NCI-H82 treated with DMSO at 0.1 percent for 48 hours (cell line): Measurements from ENCODE around the gene CACNG7.
"Not testable (repeated sequence)": the region's sequence is repeated elsewhere in the genome, so short reads cannot be mapped to it uniquely, and the experiment has no call there.

ENCODE experiments used
- DNase-seq: peaks from one replicate; lab custom pipeline; 2025; ENCODE audit not compliant: unreplicated experiment; lab: John Stamatoyannopoulos, UW

Gene CACNG7

DNA sequence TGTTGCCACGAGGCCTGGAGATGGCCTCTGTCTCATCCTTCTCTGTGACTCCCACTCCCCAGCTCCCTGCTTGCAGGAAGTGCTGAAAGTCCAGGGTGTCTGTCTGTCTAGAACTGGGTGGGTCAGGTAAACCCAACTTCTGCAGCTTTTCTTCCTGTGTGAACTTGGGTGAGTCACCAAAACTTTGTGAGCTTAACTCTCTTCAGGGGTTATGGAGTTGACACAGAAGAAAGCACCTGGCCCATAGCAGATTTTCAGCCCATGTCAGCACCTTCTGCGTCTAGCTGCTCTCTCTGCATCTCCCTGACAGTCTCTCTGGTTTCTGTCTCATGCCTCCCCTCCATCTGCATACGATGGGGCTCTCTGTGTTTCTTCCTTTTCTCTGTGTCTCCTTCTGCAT lies 4.2 kb upstream of the CACNG7 start:
- no peak for DNase-seq

DNA sequence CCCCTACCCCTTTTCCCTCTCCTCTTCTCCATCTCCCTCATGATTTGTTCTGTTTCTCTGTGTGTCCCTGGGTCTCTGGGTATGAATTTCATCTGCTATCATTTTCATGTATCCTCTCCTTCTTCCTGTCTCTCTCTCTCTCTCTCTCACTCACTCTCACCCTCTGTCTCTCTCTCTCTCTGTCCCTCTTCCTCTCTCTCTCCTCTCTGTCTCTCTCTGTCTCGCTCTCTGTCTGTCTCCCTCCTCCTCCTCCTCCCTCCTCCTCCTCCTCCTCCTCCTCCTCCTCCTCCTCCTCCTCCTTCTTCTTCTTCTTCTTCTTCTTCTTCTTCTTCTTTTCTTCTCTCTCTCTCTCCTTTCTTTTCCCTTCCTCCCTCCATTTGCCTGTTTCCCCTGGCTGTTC lies 3.3 kb upstream of the CACNG7 start:
- DNase-seq, result no peak

DNA sequence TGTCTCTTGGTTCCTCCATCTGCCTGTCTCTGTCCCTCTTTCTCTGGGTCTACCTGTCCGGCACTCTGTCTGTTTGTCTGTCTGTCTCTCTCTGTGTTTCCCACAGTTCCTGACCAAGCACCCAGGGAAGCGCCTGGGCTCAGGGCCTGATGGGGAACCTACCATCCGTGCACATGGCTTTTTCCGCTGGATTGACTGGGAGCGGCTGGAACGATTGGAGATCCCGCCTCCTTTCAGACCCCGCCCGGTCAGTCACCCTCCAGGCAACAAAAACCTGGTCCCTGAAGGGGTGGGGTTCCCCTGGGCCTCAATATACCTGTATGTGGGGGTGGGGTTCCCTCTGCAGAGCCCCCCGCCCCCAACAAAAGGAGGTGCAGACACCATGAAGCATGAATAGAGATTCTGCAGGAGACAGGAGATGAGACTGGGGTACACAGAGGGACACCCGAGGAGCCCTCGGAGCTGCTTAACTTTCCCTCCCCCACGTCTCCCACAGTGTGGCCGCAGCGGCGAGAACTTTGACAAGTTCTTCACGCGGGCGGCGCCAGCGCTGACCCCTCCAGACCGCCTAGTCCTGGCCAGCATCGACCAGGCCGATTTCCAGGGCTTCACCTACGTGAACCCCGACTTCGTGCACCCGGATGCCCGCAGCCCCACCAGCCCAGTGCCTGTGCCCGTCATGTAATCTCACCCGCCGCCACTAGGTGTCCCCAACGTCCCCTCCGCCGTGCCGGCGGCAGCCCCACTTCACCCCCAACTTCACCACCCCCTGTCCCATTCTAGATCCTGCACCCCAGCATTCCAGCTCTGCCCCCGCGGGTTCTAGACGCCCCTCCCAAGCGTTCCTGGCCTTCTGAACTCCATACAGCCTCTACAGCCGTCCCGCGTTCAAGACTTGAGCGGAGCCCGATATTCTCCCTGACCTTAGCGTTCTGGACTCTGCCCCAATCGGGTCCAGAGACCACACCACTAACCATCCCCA lies 2.6 kb upstream of the CACNG7 start:
- DNase-seq, result no peak

DNA sequence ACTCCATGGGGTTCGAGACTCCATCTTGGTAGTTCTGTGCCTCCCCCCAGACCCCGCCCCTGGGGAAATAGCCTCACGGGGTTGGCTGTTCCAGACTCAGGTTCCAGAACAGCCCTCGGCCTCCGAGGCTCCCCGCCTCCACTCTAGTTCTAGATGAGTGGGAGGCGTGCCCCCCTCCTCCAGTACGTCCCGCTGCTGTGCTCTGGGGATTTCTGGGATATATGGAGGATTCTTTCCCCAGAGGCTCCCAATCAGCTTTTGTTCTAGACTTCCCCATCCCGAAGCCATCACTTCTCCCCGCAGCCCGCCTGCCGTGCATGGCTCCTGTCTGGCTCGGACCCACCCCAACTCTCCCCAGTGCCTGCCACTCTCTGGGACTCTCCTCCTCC lies 1.9 kb upstream of the CACNG7 start:
- no peak for DNase-seq

DNA sequence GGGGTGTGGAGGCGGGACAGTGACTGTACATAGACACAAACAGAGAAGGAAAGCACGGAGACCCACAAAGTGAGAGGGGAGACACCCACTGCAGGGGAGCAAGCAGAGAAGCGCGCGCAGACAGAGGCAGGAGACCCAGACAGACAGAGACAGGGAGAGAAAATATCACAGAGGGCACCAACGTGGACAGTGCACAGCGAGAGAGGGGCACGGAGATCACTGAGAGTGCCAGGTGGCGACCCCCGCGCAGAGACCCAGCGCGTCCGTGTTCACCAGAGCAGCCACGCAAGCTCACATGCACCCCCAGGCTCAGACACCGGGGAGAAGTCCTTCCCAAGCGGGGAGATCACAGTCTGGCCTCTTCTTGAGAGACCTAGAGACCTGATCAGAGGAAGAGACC lies 1.4 kb upstream of the CACNG7 start:
- DNase-seq, result no peak

DNA sequence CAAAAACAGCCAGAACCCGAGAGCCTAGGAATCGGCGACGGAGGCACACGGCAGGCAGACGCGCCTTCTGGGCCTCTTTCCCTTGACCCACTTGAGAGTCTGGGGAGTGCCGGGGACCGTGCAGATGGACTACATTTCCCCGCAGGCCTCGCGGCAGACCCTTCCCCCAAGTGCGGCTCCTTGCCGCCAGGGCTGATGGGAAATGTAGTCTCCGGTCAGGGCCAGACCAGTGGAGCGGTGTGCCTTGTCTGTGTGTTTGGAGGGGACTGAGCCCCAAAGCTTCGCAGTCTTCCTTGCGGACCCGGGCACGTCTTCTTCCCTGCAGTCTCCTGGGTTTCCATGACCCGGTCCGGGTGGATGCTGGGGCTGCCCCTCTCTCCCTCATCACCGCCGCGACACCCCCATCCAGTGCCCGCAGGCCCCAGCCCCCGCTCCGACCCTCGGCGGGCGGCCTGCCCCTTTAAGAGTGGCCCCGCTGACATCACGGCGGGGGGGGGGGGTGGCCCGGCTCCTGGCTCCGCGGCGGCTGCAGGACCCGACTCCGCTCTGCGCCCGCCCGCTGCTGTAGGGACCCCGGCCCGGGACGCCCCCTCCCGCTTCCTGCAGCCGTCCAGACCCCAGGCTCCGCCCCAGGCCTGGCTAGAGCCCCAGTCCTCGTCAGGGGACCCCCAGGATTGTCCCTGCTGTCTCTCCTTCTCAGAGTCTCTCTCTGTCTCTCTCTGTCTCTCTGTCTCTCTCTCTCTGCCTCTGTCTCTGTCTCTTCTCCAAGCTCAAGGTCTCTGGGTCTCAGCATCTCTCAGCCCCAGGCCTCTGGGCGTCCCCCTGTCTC lies 758 bp upstream of the CACNG7 start:
- peak; percentile 5 for DNase-seq

DNA sequence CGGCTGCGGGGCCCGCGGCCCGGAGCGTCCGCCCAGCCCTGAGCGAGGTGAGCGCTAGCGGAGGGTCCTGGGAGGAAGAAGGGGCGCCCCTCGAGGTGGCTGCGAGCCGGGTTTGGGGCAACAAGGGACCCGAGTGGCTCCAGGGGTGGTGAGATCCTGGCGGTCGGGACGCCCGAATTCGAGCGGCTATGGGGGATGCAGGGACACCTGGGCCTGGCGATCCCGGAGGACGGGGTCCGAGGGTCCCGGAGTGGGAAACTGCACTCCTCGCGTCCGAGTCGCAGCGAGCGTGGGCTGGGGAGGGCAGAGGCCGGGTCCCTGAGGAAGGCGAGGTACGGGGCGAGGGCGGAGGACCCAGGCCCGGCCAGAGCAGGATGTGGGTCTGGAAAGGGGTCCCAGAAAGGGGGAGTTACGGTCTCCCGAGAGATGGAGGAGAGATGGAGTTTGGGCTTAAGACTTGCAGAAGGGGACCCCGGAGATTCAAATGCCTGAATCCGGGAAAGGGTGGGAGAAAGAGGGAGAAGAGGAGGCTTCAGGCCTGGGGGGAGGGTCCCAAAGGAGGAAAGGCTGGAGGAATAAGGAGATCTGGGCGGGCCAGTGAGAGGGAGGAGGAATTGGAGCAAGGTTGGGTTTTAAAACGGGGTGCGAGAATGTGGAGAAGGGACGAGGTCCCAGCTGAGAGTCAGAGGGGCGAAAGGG lies 542 bp downstream of the CACNG7 start:
- DNase-seq, result no peak

DNA sequence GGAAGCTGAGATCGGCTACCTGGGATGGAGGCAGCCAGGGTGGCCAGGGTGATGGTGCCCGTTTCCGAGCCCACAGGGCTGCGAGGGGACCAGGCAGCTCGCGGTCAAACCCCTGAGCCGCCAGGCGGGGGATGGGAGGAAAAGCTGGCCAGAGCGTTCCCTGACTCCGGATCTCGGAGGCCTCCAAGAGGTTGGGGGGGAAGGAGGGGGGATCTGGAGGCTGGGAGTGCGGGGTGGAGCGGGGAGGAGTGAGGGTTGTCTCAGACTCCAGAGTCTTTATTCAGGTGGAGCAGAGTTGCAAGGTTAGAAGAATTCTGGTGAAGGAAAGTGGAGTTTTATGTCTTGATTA lies 1.1 kb downstream of the CACNG7 start:
- no peak for DNase-seq

DNA sequence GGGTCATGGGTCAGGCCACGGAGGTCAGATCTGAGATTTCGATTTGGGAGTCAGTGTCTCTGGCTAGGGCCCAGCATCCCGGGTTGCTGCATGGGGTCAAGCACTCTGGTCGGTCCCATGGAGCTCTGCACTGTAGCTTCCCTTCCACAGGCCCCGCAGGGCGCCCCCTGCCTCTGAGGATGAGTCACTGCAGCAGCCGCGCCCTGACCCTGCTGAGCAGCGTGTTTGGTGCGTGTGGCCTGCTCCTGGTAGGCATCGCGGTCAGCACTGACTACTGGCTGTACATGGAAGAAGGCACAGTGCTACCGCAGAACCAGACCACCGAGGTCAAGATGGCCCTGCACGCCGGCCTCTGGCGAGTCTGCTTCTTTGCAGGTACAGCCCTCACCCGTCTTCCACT lies 3.6 kb downstream of the CACNG7 start:
- no peak for DNase-seq

DNA sequence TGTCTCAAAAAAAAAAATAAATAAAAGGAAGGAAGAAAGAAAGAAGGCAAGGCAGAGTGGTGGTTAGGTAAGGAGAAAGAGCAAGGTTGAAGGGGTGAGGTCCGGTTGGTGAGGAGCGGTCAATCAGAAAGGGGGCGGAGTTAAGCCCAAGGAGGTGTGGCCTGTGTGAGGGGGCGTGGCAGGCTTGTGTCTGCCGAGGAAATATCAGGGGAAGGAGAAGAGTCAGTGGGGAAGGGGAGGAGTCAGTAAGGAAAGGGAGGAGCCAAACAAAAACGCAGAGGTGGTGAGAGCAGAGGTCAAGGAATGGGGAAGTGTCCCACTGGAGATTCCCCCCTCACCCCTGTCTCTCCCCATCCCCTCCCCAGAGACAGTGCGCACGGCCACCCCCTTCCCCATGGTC lies 5.9 kb downstream of the CACNG7 start:
- no peak for DNase-seq

DNA sequence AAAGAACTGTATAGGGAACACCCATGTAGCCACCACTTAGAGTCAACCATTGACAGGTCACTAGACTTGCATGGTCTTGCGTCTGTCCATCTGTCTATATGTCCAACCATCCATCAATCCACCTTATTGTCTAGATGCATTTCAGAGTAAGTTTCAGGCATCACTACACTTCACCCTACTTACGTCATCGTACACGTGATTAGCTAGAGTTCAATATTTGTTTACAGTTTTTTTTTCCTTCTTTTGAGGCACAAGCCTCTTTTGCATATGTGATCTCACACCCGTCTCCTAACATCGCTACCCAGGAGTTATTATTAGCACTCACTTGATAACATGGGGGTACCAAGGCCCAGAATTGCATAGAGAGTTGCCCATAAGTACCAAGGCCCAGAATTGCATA lies 6.9 kb downstream of the CACNG7 start:
- DNase-seq, result no peak

DNA sequence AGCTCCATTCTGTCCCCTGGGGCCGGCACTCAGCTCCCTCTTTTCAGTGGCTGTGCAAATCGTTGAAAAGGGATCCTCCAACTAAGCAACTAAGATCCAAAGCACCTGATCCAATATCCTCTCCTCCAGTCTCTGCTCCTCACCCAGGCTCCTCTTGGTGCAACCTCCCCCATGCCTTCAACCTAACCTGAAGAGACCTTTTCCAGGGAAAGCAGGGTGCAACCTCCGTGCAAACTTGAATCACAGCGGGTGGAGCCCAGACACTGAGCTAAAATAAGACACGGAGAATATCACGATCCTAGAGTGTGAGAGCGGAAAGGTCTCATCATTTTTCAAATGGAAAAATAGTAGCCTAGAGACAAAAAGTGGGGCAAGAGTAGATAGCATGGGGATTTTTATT lies 8.3 kb downstream of the CACNG7 start:
- no peak for DNase-seq

DNA sequence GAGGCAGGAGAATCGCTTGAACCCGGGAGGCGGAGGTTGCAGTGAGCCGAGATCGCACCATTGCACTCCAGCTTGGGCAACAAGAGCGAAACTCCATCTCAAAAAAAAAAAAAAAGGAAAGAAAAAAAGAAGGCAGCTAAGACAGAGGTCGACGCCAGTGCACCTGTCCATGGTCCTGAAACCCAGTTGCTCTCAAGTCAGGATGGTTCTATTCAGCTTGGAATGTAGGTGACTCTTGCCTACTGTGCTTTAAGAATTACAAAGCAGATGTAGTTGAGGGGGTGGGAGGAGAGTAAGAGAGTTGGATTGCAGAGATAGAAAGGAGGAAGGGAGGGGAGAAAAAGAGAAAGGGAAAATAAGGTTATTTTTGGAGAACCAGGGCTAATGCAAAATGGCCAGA lies 18.7 kb downstream of the CACNG7 start:
- no peak for DNase-seq

DNA sequence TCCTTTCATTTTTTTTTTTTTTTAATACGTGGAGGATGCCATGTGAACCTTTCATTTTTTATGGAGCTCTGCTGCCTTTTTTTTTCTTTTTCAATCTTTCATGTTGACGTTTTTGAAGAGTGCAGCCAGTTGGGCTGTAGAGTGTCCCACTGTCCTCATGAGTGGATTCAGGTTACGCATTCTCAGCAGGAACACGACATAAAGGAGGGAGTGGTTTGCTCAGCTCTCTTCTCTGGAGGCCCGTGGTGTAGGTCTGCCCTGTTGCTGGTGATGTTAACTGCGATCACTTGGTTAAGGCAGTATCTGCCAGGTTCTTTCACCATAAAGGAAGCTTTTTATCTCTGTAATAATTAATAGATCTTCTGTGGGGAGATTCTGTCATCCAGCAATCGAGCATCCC lies 27.0 kb downstream of the CACNG7 start:
- no peak for DNase-seq

DNA sequence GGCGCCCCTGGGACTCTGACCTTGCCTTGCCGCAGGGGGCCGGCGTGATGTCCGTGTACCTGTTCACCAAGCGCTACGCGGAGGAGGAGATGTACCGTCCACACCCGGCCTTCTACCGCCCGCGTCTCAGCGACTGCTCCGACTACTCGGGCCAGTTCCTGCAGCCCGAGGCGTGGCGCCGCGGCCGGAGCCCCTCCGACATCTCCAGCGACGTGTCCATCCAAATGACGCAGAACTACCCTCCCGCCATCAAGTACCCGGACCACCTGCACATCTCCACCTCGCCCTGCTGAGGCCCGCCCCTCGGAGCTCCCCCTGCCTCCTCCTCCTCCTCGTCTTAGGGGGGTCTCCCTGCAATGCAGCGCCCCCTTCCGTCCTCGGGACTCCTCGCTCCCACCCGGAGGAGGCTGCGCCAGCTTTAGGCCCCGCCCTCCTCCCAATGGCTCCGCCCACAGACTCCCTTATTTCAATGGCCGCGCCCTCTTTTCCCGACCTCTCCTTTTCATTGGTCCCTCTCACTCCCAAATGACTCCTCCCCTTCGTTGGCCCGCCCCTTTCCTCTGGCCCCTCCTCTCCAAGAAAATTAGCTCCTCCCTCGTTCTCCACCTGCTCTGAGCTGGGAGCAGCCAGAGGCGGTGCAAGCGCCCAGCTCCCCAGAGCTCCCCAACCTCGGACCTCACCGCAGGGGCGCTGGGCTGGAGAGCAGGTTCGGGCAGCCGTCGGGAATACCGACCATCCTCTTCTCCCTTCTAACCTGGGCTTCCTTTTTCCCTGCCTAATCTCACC lies 33.1 kb downstream of the CACNG7 start:
- DNase-seq, result no peak

DNA sequence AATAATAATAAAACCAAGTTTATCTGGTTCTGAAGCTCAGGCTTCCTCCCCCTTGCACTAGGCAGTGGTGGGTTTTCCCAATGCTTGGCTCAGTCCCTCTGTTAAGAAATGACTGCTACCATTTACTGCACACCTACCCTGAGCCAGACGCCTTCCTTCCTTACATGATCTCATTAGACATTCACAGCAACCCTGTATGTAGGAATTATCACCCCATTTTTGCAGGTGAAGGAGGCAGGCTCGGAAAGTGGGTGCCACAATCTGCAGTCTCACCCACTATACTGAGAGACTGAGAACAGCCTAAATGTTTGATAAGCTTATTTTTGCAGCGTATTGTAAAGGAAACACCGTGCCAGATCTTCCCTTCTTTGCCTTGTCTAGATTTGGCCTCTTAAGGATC lies 35.3 kb downstream of the CACNG7 start:
- no peak for DNase-seq

DNA sequence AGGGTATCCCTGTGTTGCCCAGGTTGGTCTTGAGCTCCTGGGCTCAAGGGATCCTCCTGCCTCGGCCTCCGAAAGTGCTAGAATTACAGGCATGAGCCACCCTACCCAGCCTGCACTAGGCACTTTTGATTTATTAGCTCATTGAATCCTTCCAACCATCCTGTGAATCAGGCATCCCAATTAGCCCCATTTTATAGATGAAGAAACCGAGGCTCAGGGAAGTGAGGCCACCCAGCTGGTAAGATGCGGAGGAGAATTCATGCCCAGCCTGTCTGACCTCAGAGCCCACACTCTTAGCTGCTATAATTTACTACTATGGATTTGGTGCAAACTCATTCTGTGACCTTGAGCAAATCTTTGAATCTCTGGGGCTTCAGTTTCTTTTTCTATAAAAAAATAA lies 35.9 kb downstream of the CACNG7 start:
- DNase-seq, result no peak

DNA sequence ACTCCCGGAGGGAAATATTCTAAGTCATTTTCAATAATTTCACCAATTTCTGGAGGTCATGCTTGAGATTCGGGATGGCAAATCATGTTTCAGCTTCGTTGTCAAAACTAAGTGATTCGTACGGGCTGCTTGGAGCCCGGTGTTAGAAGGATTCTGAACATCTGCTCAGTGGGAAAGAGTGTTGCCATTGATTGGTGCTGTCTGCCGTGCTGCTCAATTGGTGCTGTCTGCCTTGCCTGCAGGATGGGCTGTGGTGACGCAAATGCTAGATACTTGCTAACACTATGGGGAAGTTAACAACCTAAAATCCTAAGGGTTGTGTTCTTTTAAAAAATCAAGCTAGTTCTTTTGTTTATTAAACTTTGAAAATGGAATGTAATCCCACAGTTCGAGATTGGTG lies 36.4 kb downstream of the CACNG7 start:
- no peak for DNase-seq

DNA sequence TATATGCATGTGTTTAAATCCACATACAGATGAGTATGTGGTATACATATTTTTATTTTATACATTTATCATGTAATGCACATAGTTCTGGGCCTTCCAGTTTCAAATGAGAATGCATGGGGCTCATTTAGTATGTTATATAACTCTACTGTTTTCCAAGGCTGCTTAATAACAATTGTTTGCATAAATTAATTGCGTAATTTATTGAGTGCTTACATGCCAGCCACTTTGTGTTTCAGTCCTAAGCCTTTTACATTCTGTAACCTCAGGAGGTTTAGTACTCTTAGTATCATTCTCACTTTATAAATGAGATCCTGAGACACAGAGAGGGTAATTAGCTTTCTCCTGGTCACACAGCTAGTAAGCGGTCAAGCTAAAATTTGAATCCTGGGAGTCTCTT lies 36.9 kb downstream of the CACNG7 start:
- DNase-seq, result no peak

DNA sequence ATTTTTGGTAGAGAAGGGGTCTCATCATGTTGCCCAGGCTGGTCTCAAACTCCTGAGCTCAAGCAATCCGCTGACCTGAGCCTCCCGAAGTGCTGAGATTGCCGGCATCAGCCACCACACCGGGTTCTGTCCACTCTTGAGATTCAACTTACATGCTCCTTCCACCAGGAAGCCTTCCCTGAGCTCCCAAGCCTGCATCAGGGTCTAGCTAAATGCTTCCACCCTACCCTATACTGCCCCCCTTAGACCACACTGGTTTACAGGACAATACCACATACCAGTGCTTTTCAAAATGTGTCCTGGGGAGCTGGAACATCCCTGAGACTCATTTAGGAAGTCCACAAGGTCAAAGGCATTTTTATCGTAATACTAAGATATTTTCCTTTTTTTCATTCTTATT lies 38.5 kb downstream of the CACNG7 start:
- no peak for DNase-seq

DNA sequence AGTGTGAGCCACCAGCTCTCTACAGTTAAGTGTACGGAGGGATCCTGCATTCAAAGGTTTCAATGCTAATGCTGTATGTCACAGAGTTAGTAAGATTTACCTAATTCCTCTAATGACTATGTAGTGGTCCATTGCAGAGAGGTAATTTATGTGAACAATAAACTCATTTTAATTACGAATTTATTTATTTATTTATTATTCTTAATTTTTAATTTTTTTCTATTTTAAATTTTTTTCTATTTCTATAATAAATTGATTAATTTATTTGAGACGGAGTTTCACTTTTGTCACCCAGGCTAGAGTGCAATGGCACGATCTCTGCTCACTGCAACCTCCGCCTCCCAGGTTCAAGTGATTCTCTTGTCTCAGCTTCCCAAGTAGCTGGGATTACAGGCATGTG lies 39.5 kb downstream of the CACNG7 start:
- not testable (repeated sequence) for DNase-seq
